Nephron (organoid): ENCODE results near the gene OLFML2B.
A peak's percentile ranks its signal among the peaks of the same experiment; 100 is the strongest.

Source experiments
- H3K27ac Mint-ChIP-seq, 3 experiments: 2 replicates each; pipeline ENCODE4 v1.8.0; 2020; ENCODE audit warnings: mixed read lengths in 3 of 3, mild to moderate bottlenecking in 2 of 3, moderate library complexity in 1 of 3
- H3K27me3 Mint-ChIP-seq: 2 replicates; pipeline ENCODE4 v1.8.0; 2021; ENCODE audit warnings: low read depth, mild to moderate bottlenecking, moderate library complexity, mixed read lengths
- H3K36me3 Mint-ChIP-seq: 2 replicates; pipeline ENCODE4 v1.8.0; 2020; ENCODE audit warnings: low read depth, mixed read lengths
- H3K4me1 Mint-ChIP-seq: 2 replicates; pipeline ENCODE4 v1.8.0; 2020; ENCODE audit warnings: mixed read lengths
- H3K4me3 Mint-ChIP-seq, 3 experiments: 2 replicates each; pipeline ENCODE4 v1.8.0; 2020; ENCODE audit warnings: mild to moderate bottlenecking in 3 of 3, mixed read lengths in 3 of 3, moderate library complexity in 2 of 3
- H3K9me3 Mint-ChIP-seq: 2 replicates; pipeline ENCODE4 v1.8.0; 2020; ENCODE audit warnings: mixed read lengths
- CTCF ChIP-seq, 3 experiments: fragments of 200-600 bp; sonication (generic); IDR thresholded peaks; one replicate each; pipeline ENCODE4 v1.5.0; 2021; ENCODE audit warnings: antibody characterized with exemption in 3 of 3; ENCODE audit not compliant: unreplicated experiment in 3 of 3

OLFML2B gene

GRCh38 chr1:161998811-161999210 lies 24.9 kb downstream of the OLFML2B start:
- H3K9me3 Mint-ChIP-seq, result peaks cover 3% of the 10 kb centered on the region
- peaks cover 31% of the 10 kb centered on the region for H3K36me3 Mint-ChIP-seq
- H3K27me3 Mint-ChIP-seq, result peaks cover 6% of the 10 kb centered on the region
- peaks cover 25% of the 10 kb centered on the region for H3K4me1 Mint-ChIP-seq
- H3K4me3 Mint-ChIP-seq, result no peak overlapping the region
- no peak for TF ChIP-seq CTCF (IDR thresholded peaks at IDR 0.05; ENCODE audit: unreplicated experiment in 3 of 3)
- no peak overlapping the region for H3K27ac Mint-ChIP-seq

GRCh38 chr1:161997152-161997551 lies 26.5 kb downstream of the OLFML2B start:
- peaks cover 47% of the 10 kb centered on the region for H3K36me3 Mint-ChIP-seq
- H3K27me3 Mint-ChIP-seq, result peaks cover 3% of the 10 kb centered on the region
- H3K4me1 Mint-ChIP-seq, result peaks cover 13% of the 10 kb centered on the region
- H3K4me3 Mint-ChIP-seq, result no peak overlapping the region
- H3K27ac Mint-ChIP-seq, result no peak overlapping the region
- no peak for TF ChIP-seq CTCF (IDR thresholded peaks at IDR 0.05; ENCODE audit: unreplicated experiment in 3 of 3)
- H3K9me3 Mint-ChIP-seq, result peaks cover 11% of the 10 kb centered on the region

GRCh38 chr1:161994175-161994668 lies 29.4 kb downstream of the OLFML2B start:
- peaks cover 29% of the 10 kb centered on the region for H3K9me3 Mint-ChIP-seq
- H3K4me1 Mint-ChIP-seq, result peaks cover 13% of the 10 kb centered on the region
- no peak for TF ChIP-seq CTCF (IDR thresholded peaks at IDR 0.05; ENCODE audit: unreplicated experiment in 3 of 3)
- H3K36me3 Mint-ChIP-seq, result peaks cover 72% of the 10 kb centered on the region
- H3K27me3 Mint-ChIP-seq, result peaks cover 3% of the 10 kb centered on the region
- no peak overlapping the region for H3K4me3 Mint-ChIP-seq
- H3K27ac Mint-ChIP-seq, result peak overlapping the region in 1 of 3 experiments; percentile 46

GRCh38 chr1:161993576-161993975 lies 30.1 kb downstream of the OLFML2B start:
- peaks cover 3% of the 10 kb centered on the region for H3K27me3 Mint-ChIP-seq
- no peak overlapping the region for H3K4me3 Mint-ChIP-seq
- H3K36me3 Mint-ChIP-seq, result peaks cover 79% of the 10 kb centered on the region
- no peak overlapping the region for H3K27ac Mint-ChIP-seq
- no peak for TF ChIP-seq CTCF (IDR thresholded peaks at IDR 0.05; ENCODE audit: unreplicated experiment in 3 of 3)
- H3K9me3 Mint-ChIP-seq, result peaks cover 33% of the 10 kb centered on the region
- H3K4me1 Mint-ChIP-seq, result peaks cover 20% of the 10 kb centered on the region

GRCh38 chr1:161989786-161990185 lies 33.9 kb downstream of the OLFML2B start:
- Mint-ChIP-seq H3K9me3 (peaks cover 42% of the 10 kb centered on the region), H3K4me1 (peaks cover 27% of the 10 kb centered on the region), H3K27me3 (peaks cover 3% of the 10 kb centered on the region), H3K27ac (no peak overlapping the region), H3K36me3 (peaks cover 77% of the 10 kb centered on the region), H3K4me3 (no peak overlapping the region)
- TF ChIP-seq CTCF (IDR thresholded peaks at IDR 0.05; ENCODE audit: unreplicated experiment in 3 of 3), result no peak

- TF ChIP-seq CTCF (IDR thresholded peaks at IDR 0.05; ENCODE audit: unreplicated experiment in 3 of 3), result no peak
- Mint-ChIP-seq H3K27ac (peak overlapping the region in 1 of 3 experiments; percentile 74), H3K4me3 (no peak overlapping the region), H3K27me3 (peaks cover 3% of the 10 kb centered on the region), H3K9me3 (peaks cover 39% of the 10 kb centered on the region), H3K4me1 (peaks cover 20% of the 10 kb centered on the region), H3K36me3 (peaks cover 75% of the 10 kb centered on the region)
Measured at GRCh38 chr1:161989108-161989507, 34.6 kb downstream of the OLFML2B start.
